Neuronal stem cell (in vitro differentiated cells): ENCODE results near the gene NPR1.
"Not testable (repeated sequence)": the region's sequence is repeated elsewhere in the genome, so short reads cannot be mapped to it uniquely, and the experiment has no call there.

Source experiments
- DNase-seq: peaks from one replicate; pipeline ENCODE4 v3.0.0-alpha.2; 2013; ENCODE audit warnings: low spot score
- H2AFZ ChIP-seq: one replicate; pipeline ENCODE4 v1.6.1; 2013; ENCODE audit warnings: mild to moderate bottlenecking, low read length, inconsistent platforms
- H2AK5ac ChIP-seq: 2 replicates; pipeline ENCODE4 v1.6.1; 2013; ENCODE audit warnings: low read depth, mild to moderate bottlenecking, inconsistent platforms, low read length, moderate library complexity, mixed read lengths
- H2BK120ac ChIP-seq: 2 replicates; pipeline ENCODE4 v1.6.1; 2013; ENCODE audit warnings: low read depth, mild to moderate bottlenecking, inconsistent platforms, low read length, moderate library complexity, mixed read lengths
- H2BK12ac ChIP-seq: one replicate; pipeline ENCODE4 v1.6.1; 2013; ENCODE audit warnings: low read length, inconsistent platforms
- H2BK15ac ChIP-seq: 2 replicates; pipeline ENCODE4 v1.6.1; 2013; ENCODE audit warnings: mild to moderate bottlenecking, low read length, inconsistent platforms, mixed read lengths
- H2BK5ac ChIP-seq: one replicate; pipeline ENCODE4 v1.6.1; 2013; ENCODE audit warnings: inconsistent platforms, mild to moderate bottlenecking, low read length, moderate library complexity
- H3K14ac ChIP-seq: one replicate; pipeline ENCODE4 v1.6.1; 2013; ENCODE audit warnings: low read length, inconsistent platforms
- H3K18ac ChIP-seq: 2 replicates; pipeline ENCODE4 v1.6.1; 2013; ENCODE audit warnings: low read length, inconsistent platforms
- H3K23ac ChIP-seq: 2 replicates; pipeline ENCODE4 v1.6.1; 2013; ENCODE audit warnings: low read depth, mild to moderate bottlenecking, mixed read lengths, low read length, inconsistent platforms; ENCODE audit not compliant: poor library complexity
- H3K27ac ChIP-seq: replicated peaks from 3 replicates; pipeline ENCODE4 v1.5.1; 2013; ENCODE audit warnings: low read length, inconsistent platforms
- H3K27me3 ChIP-seq, 3 experiments: 2 replicates each; pipeline ENCODE4 v1.6.1; 2013; ENCODE audit warnings: low read length in 3 of 3, mild to moderate bottlenecking in 2 of 3, inconsistent platforms in 1 of 3, low read depth in 1 of 3, mixed read lengths in 1 of 3, moderate library complexity in 1 of 3; ENCODE audit not compliant: control insufficient read depth in 3 of 3, insufficient read depth in 3 of 3
- H3K36me3 ChIP-seq, 2 donors: replicated peaks in 1 of 2; 2 replicates each; pipeline ENCODE4 v1.6.1; 2013; ENCODE audit warnings: low read length in 2 of 2; ENCODE audit not compliant: control insufficient read depth in 2 of 2, insufficient read depth in 2 of 2
- H3K4ac ChIP-seq: 2 replicates; pipeline ENCODE4 v1.6.1; 2013; ENCODE audit warnings: inconsistent platforms, mild to moderate bottlenecking, low read length, moderate library complexity
- H3K4me1 ChIP-seq, 2 donors: 1 replicate in 1 of 2; 2 replicates in 1 of 2; pipeline ENCODE4 v1.6.1; 2013; ENCODE audit warnings: low read length in 2 of 2, low read depth in 1 of 2; ENCODE audit not compliant: control insufficient read depth in 2 of 2, insufficient read depth in 1 of 2
- H3K4me2 ChIP-seq: one replicate; pipeline ENCODE4 v1.6.1; 2013; ENCODE audit warnings: mild to moderate bottlenecking, low read length, inconsistent platforms; ENCODE audit not compliant: insufficient read depth, poor library complexity, severe bottlenecking
- H3K4me3 ChIP-seq, 2 donors: 2 replicates each; pipeline ENCODE4 v1.5.1; 2013; ENCODE audit warnings: low read length in 2 of 2, mild to moderate bottlenecking in 2 of 2, inconsistent platforms in 1 of 2, moderate library complexity in 1 of 2
- H3K79me1 ChIP-seq: one replicate; pipeline ENCODE4 v1.6.1; 2013; ENCODE audit warnings: low read depth, mild to moderate bottlenecking, inconsistent platforms, low read length, moderate library complexity
- H3K9ac ChIP-seq: one replicate; pipeline ENCODE4 v1.6.1; 2013; ENCODE audit warnings: mild to moderate bottlenecking, low read depth, low read length, inconsistent platforms; ENCODE audit not compliant: poor library complexity
- H3K9me3 ChIP-seq, 2 donors: replicated peaks in 1 of 2; 2 replicates each; pipeline versions ENCODE3 to v1.6.1; 2013; ENCODE audit warnings: low read length in 2 of 2, mild to moderate bottlenecking in 2 of 2, inconsistent platforms in 1 of 2, low read depth in 1 of 2, mixed read lengths in 1 of 2, moderate library complexity in 1 of 2; ENCODE audit not compliant: control insufficient read depth in 2 of 2, insufficient read depth in 1 of 2
- H4K8ac ChIP-seq: one replicate; pipeline ENCODE4 v1.6.1; 2013; ENCODE audit warnings: low read depth, mild to moderate bottlenecking, inconsistent platforms, low read length, moderate library complexity
- H4K91ac ChIP-seq: one replicate; pipeline ENCODE4 v1.6.1; 2013; ENCODE audit warnings: low read length, low read depth, mild to moderate bottlenecking, inconsistent platforms; ENCODE audit not compliant: poor library complexity
- WGBS, 2 donors: extraction: QIAGEN DNeasy Blood & Tissue Kit; methylation state at CpG; one replicate each; pipeline ENCODE4 v1.1.7; 2013; ENCODE audit warnings: missing lambda C conversion rate in 2 of 2, mixed read lengths in 1 of 2; ENCODE audit not compliant: insufficient read length in 2 of 2, insufficient replicate concordance in 1 of 2; ENCODE audit errors: extremely low coverage in 2 of 2; 5-methylcytosine and 5-hydroxymethylcytosine counted together

NPR1 gene

GRCh38 chr1:153668672-153669071 is 9.8 kb upstream of the NPR1 start:
- not testable (repeated sequence) for H3K4me2 ChIP-seq, H3K4me3 ChIP-seq

GRCh38 chr1:153669606-153670005 is 8.9 kb upstream of the NPR1 start:
- WGBS, 2 donors = no CpG with 5 or more reads among the region's 6 CpGs
- peaks cover 36 to 56% of the 10 kb centered on the region in 2 donors for H3K36me3 ChIP-seq

More at GRCh38 chr1:153668672-153669071, 9.8 kb upstream of the NPR1 start:
- not testable (repeated sequence) for H3K14ac ChIP-seq, H3K79me1 ChIP-seq, H2AK5ac ChIP-seq, H3K9ac ChIP-seq, DNase-seq, H3K27ac ChIP-seq, H2BK15ac ChIP-seq, H3K23ac ChIP-seq, H3K9me3 ChIP-seq, H2BK5ac ChIP-seq, H2BK120ac ChIP-seq, H2AFZ ChIP-seq, H3K18ac ChIP-seq, H4K91ac ChIP-seq, H3K4ac ChIP-seq, H3K27me3 ChIP-seq, H3K4me1 ChIP-seq, H4K8ac ChIP-seq, H2BK12ac ChIP-seq
- WGBS, 2 donors = no CpG with 5 or more reads among the region's 8 CpGs
- H3K36me3 ChIP-seq = peaks cover 42 to 65% of the 10 kb centered on the region in 2 donors

GRCh38 chr1:153670257-153670858 is 8.1 kb upstream of the NPR1 start:
- Histone ChIP-seq H2AK5ac (peak overlapping the region; percentile 99), H3K4me3 (peak overlapping the region; percentile 92 to 98), H2BK5ac (peak overlapping the region; percentile 1), H3K79me1 (peaks cover 3% of the 10 kb centered on the region), H3K9me3 (no peaks in the 10 kb centered on the region), H3K4me2 (peak overlapping the region; percentile 85), H3K18ac (peak overlapping the region; percentile 79), H2BK120ac (no peak overlapping the region), H3K23ac (peak overlapping the region; percentile 18), H3K27ac (no peak overlapping the region), H3K36me3 (peaks cover 31 to 48% of the 10 kb centered on the region in 2 donors), H3K9ac (peak overlapping the region; percentile 93), H4K91ac (no peak overlapping the region), H3K14ac (no peak overlapping the region), H2BK15ac (no peak overlapping the region), H3K4me1 (peaks cover 3 to 9% of the 10 kb centered on the region in 2 donors), H3K4ac (peak overlapping the region; percentile 26), H2BK12ac (no peak overlapping the region), H3K27me3 (no peaks in the 10 kb centered on the region), H2AFZ (peak overlapping the region; percentile 57), H4K8ac (no peak overlapping the region)
- DNase-seq = no peak
- WGBS, 2 donors = no CpG with 5 or more reads among the region's 22 CpGs

More at GRCh38 chr1:153669606-153670005, 8.9 kb upstream of the NPR1 start:
- H3K14ac ChIP-seq = no peak overlapping the region
- no peak overlapping the region for H3K27ac ChIP-seq
- H3K4me1 ChIP-seq = peaks cover 3 to 9% of the 10 kb centered on the region in 2 donors
- H3K27me3 ChIP-seq = no peaks in the 10 kb centered on the region
- H3K79me1 ChIP-seq = peaks cover 3% of the 10 kb centered on the region
- H3K18ac ChIP-seq = no peak overlapping the region
- H3K9me3 ChIP-seq = no peaks in the 10 kb centered on the region
- no peak overlapping the region for H3K9ac ChIP-seq
- H2BK12ac ChIP-seq = no peak overlapping the region
- no peak overlapping the region for H2AFZ ChIP-seq
- no peak overlapping the region for H2BK15ac ChIP-seq
- H3K23ac ChIP-seq = no peak overlapping the region
- H2AK5ac ChIP-seq = no peak overlapping the region
- no peak overlapping the region for H4K91ac ChIP-seq
- peak overlapping the region; percentile 85 for H3K4me2 ChIP-seq
- no peak overlapping the region for H2BK120ac ChIP-seq
- no peak overlapping the region for H4K8ac ChIP-seq
- H3K4ac ChIP-seq = no peak overlapping the region
- no peak for DNase-seq
- H2BK5ac ChIP-seq = no peak overlapping the region
- H3K4me3 ChIP-seq = peak overlapping the region; percentile 92 to 98

- no peak within 1 kb of the TSS for H2BK120ac ChIP-seq
- no peaks in the 10 kb centered on the region for H3K9me3 ChIP-seq
- H4K91ac ChIP-seq = no peak within 1 kb of the TSS
- peak within 1 kb of the TSS; percentile 26 for H3K4ac ChIP-seq
- no CpG with 5 or more reads among the region's 35 CpGs for WGBS, 2 donors
- H3K9ac ChIP-seq = peak within 1 kb of the TSS; percentile 93
- H2AFZ ChIP-seq = peak within 1 kb of the TSS; percentile 86
- H3K23ac ChIP-seq = peak within 1 kb of the TSS; percentile 18
- H2BK12ac ChIP-seq = no peak within 1 kb of the TSS
- H2BK15ac ChIP-seq = no peak within 1 kb of the TSS
- H2AK5ac ChIP-seq = peak within 1 kb of the TSS; percentile 99
- H3K27me3 ChIP-seq = no peaks in the 10 kb centered on the region
- peak; percentile 100 for DNase-seq
- peak within 1 kb of the TSS; percentile 73 for H3K27ac ChIP-seq
- no peak within 1 kb of the TSS for H3K14ac ChIP-seq
- H3K18ac ChIP-seq = peak within 1 kb of the TSS; percentile 79
- H3K4me1 ChIP-seq = peaks cover 3 to 9% of the 10 kb centered on the region in 2 donors
- H4K8ac ChIP-seq = no peak within 1 kb of the TSS
- H3K79me1 ChIP-seq = peaks cover 3% of the 10 kb centered on the region
- H3K4me3 ChIP-seq = peak within 1 kb of the TSS; percentile 92 to 98
- peak within 1 kb of the TSS; percentile 1 for H2BK5ac ChIP-seq
- peak within 1 kb of the TSS; percentile 85 for H3K4me2 ChIP-seq
- peaks cover 28 to 41% of the 10 kb centered on the region in 2 donors for H3K36me3 ChIP-seq
Measured at GRCh38 chr1:153670859-153671627, 7.4 kb upstream of the NPR1 start, which contains the start of gene ILF2. ILF2 (minus strand) TSS chr1:153670993; CDS start chr1:153670922, 71 bp downstream.
